DMS53 (cell line): ENCODE measurements around the gene MEMO1.
"Not testable (repeated sequence)": the region's sequence is repeated elsewhere in the genome, so short reads cannot be mapped to it uniquely, and the experiment has no call there.

ENCODE experiments used
- DNase-seq: peaks from one replicate; lab custom pipeline; 2025; lab: John Stamatoyannopoulos, UW

MEMO1 gene

DNA sequence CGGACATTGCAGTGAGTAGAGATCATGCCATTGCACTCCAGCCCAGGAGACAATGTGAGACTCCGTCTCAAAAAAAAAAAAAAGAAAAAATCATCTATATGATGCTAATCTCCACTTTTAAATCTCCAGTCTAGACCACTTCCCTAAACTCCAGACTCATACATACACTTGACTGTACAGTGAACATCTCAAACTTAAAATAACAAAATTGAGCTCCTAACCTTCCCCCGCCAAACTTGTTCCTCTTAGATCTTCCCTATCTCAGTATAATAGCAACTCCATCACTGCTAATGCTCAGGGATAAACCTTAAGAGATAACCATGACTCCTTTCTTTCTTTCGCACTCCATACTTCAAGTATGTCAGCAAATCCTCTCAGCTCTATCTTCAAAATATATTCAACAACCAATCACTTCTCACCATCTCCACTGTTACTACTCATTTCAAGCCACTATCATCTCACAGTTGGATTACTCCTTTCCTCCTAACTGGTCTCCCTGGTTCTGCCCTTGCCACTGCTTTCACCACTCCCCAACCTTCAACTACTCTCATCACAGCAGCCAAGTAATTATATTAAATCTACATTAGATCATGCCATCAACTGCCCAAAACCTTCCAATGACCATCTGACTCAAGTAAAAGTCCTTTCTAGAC, 12.0 kb downstream of the MEMO1 start:
- DNase-seq: no peak

DNA sequence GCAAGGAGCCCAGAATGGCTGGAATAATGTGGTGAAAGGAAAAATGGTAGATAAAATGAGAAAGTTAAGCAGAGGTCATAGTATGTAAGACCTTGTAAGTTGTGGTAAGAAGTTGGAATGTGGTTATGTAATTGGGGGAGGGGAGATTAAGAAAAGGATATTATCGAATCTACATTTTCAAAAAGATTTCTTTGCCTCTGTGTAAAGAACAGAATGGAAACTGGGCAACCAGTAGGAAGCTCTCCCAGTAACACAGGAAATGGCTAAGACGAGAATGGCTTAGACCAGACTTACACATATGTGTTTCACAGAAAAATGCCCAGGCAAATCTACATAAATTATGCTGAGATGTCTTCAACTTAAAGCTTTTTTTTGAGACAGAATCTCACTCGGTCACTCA, 13.2 kb downstream of the MEMO1 start:
- DNase-seq: no peak

DNA sequence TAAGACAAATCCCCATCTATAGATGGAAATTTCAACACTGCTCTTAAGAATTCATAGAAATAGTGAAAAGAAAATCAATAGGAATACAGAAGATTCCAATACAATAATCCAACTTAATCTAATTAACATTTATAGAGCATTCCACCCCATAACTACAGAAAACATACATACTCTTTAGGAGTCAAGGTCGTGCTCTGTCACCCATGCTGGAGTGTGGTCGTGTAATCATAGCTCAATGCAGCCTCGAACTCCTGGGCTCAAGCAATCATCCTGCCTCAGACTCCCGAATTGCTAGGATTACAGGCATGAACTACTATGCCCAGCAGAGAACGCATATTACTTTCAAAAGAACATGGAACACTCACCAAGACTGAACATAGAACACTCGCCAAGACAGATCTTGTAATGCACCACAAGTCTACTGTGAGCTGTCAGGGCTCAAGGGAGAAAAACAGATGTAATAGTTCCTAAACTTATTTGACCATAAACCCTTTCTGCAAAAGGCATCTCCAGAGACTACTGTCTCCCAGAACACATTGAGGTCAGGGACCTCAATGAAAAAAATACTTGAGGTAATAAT, 14.1 kb downstream of the MEMO1 start:
- no peak for DNase-seq

DNA sequence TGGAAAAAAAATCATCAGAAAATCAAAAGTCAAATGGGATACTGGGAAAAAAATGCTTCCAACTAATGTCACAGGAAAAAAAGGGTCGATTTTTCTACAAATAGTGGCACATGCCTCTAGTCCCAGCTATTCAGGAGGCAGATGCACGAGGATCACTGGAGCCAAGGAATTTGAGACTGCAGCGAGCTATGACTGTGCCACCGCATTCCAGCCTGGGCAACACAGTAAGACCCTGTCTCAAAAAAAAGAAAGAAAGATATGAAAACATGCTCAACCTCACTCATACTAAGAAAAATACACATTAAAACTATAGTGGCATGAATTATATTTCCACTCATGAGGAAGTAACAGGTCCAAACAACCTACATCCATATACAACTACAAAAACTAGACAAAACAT, 17.9 kb downstream of the MEMO1 start:
- DNase-seq: no peak

DNA sequence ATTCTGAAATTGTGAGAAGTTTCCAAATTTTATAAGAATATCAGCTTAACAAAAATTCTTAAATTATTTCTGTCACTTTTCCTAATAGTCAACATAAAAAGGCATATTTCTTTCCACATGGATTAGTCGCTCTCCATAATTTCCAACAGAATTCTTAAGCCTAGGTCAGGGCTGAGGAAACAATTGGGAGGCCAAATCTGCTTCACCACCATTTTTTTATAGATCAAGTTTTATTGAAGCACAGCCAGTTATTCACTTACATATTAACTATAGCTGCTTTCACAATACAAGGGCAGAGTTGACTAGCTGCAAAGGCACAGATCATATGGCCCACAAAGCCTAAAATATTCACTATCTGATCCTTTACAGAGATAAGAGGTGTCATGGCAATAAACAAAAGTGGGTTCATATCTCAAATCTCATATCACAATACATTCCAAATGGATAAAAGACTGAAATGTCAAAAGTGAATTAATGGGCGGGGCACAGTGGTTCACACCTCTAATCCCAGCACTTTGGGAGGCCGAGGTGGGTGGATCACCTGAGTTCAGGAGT, 18.7 kb downstream of the MEMO1 start:
- no peak for DNase-seq

DNA sequence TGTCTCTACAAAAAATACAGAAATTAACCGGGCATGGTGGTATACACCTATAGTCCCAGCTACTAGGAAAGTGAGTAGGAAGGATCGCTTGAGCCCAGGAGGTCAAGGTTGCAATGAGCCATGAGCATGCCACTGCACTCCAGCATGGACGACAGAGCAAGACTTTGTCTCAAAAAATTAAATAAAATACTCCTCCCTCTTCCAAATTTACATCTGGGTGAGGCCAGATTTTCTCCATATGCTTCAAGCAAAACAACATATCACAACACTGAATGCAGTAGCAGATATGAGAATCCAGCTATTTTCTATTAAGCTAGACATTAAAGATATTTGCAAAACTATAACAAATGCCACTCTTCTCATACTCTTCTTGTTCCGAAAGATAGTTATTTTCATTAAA, 20.9 kb downstream of the MEMO1 start:
- DNase-seq: no peak

DNA sequence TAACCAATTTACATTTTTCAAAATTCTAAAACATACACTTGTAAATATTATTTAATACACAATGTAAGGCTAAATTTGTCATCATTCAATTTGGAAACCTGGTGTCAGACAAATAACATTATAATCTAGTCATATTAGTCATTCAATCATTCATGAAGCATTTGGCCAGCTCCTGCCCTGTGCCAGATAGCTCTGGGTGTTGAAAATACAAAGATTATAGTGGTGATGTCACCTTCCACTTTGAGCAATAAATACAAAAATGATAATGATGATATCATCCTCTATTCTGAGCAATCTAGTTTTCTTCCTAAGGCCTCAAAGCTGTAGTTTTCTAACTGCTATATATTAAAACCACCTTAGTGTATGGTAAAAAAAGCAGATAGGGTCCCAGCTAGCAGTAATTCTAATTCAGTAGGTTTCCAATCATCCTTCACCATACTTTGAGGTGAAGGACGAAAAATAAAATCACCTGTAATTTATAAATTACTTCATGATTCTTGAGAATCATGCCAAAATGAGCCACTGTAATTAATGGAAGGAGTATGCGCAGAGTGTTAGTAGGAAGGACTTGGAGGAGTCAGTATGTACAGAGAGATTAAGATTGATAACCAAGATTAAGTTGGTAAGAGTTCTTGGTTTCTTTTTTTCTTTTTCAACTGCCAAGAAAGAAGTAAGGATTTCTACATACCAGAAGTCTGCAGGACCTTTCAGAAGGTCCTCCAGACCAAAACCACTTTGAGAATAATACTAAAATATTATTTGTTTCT, 23.2 kb downstream of the MEMO1 start:
- peak; percentile 12 for DNase-seq

DNA sequence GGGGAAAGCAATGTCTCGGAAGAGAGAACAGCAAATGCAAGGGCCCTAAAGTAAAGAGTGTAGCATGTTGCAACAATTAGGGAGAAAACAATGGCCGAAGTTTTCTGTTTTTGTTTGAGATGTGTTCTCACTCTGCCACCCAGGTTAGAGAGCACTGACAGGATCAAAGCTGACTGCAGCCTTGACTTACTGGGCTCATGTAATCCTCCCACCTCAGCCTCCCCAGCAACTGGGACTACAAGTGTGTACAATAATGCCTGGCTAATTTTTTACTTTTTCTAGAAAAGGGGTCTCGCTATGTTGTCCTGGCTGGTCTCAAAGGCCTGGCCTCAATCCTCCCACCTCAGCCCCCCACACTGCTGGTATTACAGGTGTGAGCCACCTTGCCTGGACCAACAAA, 23.9 kb downstream of the MEMO1 start:
- no peak for DNase-seq

DNA sequence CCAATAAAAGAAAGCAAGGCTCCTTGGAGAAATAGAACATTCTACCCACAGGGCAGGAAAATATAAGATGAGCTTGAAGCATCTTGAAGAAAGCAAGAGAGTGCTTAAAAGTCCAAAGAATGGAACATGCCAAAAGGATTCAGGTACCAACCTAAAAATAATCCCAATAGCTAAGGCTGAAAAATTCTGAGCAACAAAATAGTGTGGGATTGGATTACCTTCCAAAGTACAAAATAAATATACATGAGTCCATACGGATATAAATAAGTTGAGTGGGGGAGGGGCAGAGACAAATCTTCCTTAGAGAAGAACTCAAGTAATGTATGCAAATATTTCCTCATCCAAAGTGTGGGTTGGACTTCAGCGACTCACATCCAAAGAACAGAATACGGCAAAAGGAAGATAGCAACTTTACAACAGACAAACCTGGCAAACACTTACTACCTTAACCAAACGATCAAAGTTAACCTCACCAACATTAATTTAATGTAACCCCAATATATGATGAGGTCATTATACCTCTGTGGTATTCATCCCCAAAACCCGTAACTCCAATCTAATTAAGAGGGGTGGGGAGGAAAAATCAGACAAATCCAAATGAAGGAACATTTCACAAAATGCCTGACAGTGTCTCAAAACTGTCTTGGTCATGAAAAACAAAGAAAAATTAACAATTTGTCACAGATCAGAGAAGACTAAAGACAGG, 26.9 kb downstream of the MEMO1 start:
- no peak for DNase-seq

DNA sequence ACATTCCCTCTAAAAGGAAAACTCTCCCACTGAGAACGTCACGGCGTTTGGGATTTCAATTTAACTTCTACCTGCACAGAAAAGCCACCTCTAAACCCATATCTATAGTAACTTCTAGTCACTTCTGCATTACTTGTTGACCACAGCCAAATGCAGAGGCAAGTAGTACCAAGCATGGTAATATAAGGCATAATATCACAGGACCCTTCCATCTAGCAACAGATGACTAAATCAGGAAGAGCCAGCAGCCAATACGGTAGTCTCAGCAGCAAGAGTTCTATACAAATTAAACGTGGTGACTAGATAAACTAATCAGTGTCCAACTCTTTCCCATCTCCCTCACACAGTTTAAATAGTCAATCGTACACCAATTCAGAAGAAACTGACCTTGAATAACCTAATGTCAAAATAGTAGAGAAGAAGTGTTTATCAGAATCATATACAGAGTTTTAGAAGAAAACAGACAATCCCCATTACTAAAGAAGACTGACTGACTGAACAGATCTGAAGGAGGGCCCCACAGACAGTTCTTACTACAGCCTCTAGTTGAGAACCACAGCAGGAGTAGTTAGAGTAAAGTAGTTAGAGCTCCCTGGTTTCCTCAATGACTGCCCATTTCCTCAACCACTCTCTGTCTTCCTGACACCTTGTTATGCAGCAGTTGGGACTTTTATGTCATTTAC, 30.0 kb downstream of the MEMO1 start:
- peak; percentile 12 for DNase-seq

DNA sequence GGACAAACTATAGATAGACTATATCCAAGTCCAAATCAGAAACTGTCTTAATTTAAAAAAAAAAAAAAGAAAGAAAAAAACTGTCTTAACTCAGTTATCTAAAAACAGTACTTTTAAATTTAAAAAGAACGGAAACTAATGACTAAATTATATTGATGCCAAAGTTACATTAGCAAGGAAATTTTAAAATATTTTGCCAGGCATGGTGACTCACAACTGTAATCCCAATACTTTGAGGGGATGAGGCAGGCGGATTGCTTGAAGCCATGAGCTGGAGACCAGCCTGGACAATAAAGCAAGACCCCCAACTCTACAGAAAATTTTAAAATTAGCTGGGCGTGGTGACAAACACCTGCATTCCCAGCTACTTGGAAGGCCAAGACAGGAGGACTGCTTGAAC, 30.9 kb downstream of the MEMO1 start:
- no peak for DNase-seq

DNA sequence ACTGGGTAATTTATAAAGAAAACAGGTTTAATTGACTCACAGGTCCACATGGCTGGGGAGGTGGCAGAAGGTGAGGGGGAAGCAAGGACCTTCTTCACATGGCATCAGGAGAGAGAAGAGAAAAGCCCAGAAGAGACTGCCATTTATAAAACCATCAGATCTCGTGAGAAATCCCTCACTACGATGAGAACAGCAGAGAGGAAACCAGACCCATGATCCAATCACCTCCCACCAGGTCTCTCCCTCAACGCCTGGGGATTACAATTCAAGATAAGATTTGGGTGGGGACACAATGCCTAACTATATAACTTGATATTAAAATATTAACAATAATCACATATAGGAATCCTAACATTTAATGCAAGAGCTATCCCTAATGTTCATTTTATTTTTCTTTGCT, 31.8 kb downstream of the MEMO1 start:
- no peak for DNase-seq

DNA sequence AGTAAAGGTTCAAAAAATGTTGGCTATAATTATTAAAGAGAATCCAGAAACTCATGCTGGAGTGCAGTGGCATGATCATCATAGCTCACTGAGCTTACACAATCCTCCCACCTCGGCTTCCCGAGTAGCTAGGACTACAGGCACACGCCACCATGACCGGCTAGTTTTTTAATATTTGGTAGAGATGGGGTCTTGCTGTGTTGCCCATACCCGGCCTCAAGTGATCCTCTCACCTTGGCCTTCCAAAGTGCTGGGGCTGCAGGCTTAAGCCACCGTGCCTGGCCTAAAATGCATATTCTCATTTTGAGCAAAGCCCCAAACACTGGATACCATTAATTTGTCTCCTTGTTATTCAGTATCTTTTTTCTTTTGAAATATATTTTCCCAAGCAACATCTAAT, 32.4 kb downstream of the MEMO1 start:
- DNase-seq: no peak

DNA sequence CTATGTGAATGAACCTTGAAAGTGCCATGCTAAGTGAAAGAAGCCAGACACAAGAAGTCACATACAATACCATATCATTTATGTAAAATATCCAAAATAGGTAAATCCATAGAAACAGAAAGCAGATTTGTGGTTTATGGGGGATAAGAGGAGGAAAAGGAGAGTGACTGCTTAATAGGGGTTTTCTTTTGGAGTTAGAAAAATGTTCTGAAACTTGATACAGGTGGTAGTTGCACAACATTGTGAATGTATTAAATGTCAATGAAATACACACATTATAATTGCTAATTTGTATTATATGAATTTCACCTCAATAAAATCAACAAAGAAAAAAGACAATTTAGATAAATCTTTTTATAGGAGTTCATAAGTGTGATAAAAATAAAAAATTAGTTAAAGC, 37.1 kb downstream of the MEMO1 start:
- no peak for DNase-seq

DNA sequence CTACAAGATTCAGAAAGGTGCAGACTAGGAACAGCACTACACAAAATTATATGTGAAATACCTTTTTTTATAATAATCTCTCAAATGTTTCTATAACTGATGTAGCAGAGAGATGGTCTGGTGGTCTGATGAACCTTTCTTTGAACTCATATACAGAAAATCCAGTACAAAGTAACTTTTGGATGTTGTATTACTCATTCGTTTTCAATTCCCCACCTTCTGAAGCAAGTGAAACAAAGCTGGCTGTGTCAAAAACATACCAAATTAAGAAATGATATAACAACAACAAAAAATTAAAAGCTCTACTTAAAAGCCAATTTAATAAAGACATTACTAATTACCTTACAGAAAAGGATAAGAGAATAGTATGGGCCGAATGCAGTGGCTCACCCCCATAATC, 38.7 kb downstream of the MEMO1 start:
- no peak for DNase-seq

DNA sequence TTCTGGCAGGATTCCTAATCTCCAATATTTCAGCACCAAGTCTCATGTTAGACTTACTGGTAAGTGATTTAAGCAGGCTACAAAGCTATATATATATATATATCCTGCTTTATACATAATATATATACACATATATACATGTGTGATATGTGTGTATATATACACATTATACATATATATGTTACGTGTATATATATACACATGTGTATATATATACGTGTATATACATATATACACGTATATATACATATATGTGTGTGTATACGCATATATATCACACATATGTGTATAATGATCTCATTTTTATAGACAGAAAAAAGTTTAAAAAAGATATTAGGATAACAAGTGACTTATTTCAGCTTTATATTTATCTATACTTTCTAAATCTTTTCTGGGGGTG, 41.6 kb downstream of the MEMO1 start:
- DNase-seq: no peak

DNA sequence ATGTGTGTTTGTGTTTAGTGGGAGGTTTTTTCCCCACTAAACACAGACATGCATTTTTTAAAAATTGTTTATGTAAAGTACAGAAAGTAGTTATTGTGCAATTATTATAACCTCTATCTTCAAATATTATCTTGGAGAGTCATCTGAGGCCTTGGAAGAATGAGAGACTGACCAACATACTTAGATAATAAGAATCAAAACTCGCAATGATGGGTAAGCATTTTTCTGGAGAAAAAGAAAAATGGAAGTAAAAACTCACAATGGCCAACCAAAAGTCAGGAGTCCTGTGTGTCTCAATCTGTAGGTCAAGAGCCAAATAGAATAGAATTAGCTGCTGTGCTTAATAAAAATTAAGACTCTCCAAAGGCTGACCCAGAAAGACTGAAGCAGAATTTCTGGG, 43.0 kb downstream of the MEMO1 start:
- DNase-seq: no peak

DNA sequence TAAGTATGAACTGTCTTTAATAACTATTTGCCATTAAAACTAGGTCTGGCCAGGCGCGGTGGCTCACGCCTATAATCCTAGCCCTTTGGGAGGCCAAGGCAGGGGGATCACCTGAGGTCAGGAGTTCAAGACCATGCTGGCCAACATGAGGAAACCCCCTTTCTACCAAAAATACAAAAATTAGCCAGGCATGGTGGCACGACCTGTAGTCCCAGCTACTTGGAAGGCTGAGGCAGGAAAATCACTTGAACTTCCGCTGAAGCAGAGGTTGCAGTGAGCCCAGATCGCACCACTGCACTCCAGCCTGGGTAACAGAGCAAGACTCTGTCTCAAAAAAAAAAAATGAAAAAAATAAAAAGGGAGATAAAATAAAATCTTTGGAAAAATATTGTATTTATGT, 44.4 kb downstream of the MEMO1 start:
- not testable (repeated sequence) for DNase-seq

DNA sequence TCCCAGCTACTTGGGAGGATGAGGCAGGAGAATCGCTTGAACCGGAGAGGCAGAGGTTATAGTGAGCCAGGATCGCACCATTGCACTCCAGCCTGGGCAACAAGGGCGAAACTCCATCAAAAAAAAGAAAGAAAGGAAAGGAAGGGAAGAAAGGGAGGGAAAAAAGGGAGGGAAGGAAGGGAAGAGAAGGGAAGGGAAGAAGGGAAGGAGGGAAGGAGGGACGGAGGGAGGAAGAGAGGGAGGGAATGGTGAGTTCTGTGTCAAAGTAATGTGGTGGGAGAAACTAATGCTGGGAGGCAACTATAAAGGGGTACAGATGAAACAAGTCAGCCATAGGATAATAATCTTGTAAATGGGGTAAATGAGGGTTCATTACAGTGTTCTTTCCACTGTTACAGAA, 45.7 kb downstream of the MEMO1 start:
- no peak for DNase-seq

DNA sequence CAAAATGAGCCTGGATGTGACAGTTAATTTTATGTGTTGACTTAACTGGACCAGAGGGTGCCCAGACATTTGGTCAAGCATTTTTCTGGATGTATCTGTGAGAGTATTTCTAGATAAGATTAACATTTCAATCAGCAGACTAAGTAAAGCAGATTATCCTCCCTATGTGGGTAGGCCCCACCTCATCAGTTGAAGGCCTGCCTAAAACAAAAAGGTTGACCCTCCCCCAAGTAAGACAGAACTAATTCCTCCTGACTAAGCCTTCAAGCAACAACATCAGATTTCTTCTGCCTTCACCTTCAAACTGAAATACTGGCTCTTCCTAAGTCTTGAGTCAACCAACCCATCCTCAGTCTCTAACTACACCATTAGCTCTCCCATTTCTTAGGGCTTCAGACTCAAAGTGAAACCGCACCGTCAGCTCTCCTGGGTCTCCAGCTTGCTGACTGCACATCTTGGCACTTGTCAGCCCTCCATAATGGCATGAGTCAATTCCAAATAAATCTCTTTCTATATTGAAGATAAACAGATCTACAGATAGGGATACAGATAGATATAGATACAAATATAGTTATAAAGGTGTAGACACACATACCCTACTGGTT, 47.9 kb downstream of the MEMO1 start:
- DNase-seq: no peak

DNA sequence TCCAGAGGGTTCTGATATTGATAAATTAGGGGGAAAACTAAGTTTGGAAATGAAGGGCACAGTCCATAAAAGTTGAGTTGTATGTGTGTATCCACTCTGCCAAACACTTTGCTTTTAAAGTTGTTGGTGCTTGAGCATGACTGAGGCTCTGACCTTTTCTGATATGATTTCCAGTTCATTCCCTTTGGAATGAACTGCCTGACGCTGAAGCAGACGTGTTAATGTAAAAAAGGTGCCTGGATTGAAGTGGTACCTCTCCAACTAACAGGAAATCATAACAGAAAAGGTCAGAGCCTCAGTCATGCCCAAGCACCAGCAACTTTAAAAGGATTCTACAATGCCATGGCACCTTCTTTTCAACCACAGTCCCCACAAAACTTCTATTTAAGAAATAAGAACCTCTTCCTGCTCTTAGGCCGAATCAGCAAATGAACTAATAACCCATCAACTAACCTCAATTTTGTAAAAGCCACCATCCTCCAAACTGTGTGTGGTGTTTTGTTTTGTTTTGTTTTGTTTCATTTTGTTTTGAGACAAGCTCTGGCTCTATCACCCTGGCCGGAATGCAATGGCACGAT, 52.6 kb downstream of the MEMO1 start:
- DNase-seq: no peak
